Stimulated activated CD8-positive, alpha-beta memory T cell treated with anti-CD3 and anti-CD28 coated beads, Interleukin-2, amount 100 ng/mL, for 1 hour (primary cell): ENCODE data around the gene RAP1GAP2.

Experiments
- DNase-seq, 2 donors: peaks; one replicate each; pipeline ENCODE4 v3.0.0-alpha.2; 2020; ENCODE audit warnings: low read depth in 2 of 2

RAP1GAP2 gene

GRCh38 chr17:2911035-2911754 is 115.0 kb downstream of the RAP1GAP2 start:
- no peak for DNase-seq

- no peak for DNase-seq
These were observed 115.5 kb downstream of the RAP1GAP2 start for GRCh38 chr17:2911755-2912111.

- DNase-seq, result no peak
These were observed 116.5 kb downstream of the RAP1GAP2 start for GRCh38 chr17:2912754-2913153.

GRCh38 chr17:2916461-2916860 is 120.2 kb downstream of the RAP1GAP2 start:
- no peak for DNase-seq

GRCh38 chr17:2921443-2921842 is 125.2 kb downstream of the RAP1GAP2 start:
- no peak for DNase-seq

- no peak for DNase-seq
These were observed 128.0 kb downstream of the RAP1GAP2 start for GRCh38 chr17:2924211-2924610.

GRCh38 chr17:2925011-2925410 is 128.8 kb downstream of the RAP1GAP2 start:
- no peak for DNase-seq

- no peak for DNase-seq
These were observed 129.9 kb downstream of the RAP1GAP2 start for GRCh38 chr17:2926019-2926650.

- no peak for DNase-seq
These were observed 132.2 kb downstream of the RAP1GAP2 start for GRCh38 chr17:2928294-2928890.

- no peak for DNase-seq
These were observed 133.8 kb downstream of the RAP1GAP2 start for GRCh38 chr17:2929881-2930533.

GRCh38 chr17:2931876-2932275 is 135.6 kb downstream of the RAP1GAP2 start:
- DNase-seq, result no peak

- no peak for DNase-seq
These were observed 136.7 kb downstream of the RAP1GAP2 start for GRCh38 chr17:2932946-2933345.

GRCh38 chr17:2933606-2934005 is 137.4 kb downstream of the RAP1GAP2 start:
- DNase-seq, result no peak

GRCh38 chr17:2935632-2936031 is 139.4 kb downstream of the RAP1GAP2 start:
- no peak for DNase-seq

GRCh38 chr17:2936351-2936750 is 140.1 kb downstream of the RAP1GAP2 start:
- no peak for DNase-seq

- no peak for DNase-seq
These were observed 140.6 kb downstream of the RAP1GAP2 start for GRCh38 chr17:2936771-2937321.

- no peak for DNase-seq
These were observed 141.2 kb downstream of the RAP1GAP2 start for GRCh38 chr17:2937331-2938003.

- DNase-seq, result no peak
These were observed 143.6 kb downstream of the RAP1GAP2 start for GRCh38 chr17:2939714-2940351.

- DNase-seq, result no peak
These were observed 144.1 kb downstream of the RAP1GAP2 start for GRCh38 chr17:2940352-2940751.

- no peak for DNase-seq
These were observed 147.7 kb downstream of the RAP1GAP2 start for GRCh38 chr17:2943981-2944380.

- no peak for DNase-seq
These were observed 149.1 kb downstream of the RAP1GAP2 start for GRCh38 chr17:2945299-2945698.
